Endodermal cell (in vitro differentiated cells): ENCODE measurements around the gene RTF2. TPM values are rescaled to one million over a fixed set of nuclear protein-coding genes. Genes with fewer than 3 reads are reported as not detected.

Source experiments
- DNase-seq: peaks from one replicate; pipeline ENCODE4 v3.0.0-alpha.2; 2017
- H3K27ac ChIP-seq: 2 replicates; pipeline ENCODE4 v1.5.1; 2013; ENCODE audit warnings: mild to moderate bottlenecking, low read depth, low read length, moderate library complexity
- H3K27me3 ChIP-seq: 2 replicates; pipeline ENCODE4 v1.6.1; 2013; ENCODE audit warnings: mild to moderate bottlenecking, low read length, moderate library complexity; ENCODE audit not compliant: insufficient read depth, control insufficient read depth, poor library complexity, severe bottlenecking
- H3K36me3 ChIP-seq: 2 replicates; pipeline ENCODE4 v1.7.0; 2013; ENCODE audit warnings: mild to moderate bottlenecking, low read length, moderate library complexity; ENCODE audit not compliant: control insufficient read depth, insufficient read depth
- H3K4me1 ChIP-seq: one replicate; pipeline ENCODE4 v1.7.0; 2013; ENCODE audit warnings: low read length; ENCODE audit not compliant: control insufficient read depth, insufficient read depth
- H3K4me3 ChIP-seq: 2 replicates; pipeline ENCODE4 v1.5.1; 2013; ENCODE audit warnings: mild to moderate bottlenecking, low read length, moderate library complexity
- H3K9ac ChIP-seq: 2 replicates; pipeline ENCODE4 v1.6.1; 2013; ENCODE audit warnings: mild to moderate bottlenecking, low read length, moderate library complexity; ENCODE audit not compliant: poor library complexity, severe bottlenecking; ENCODE audit errors: extremely low read depth
- H3K9me3 ChIP-seq: 2 replicates; pipeline ENCODE4 v1.6.1; 2013; ENCODE audit warnings: mild to moderate bottlenecking, low read length, moderate library complexity; ENCODE audit not compliant: control insufficient read depth
- H3K27ac Mint-ChIP-seq: 2 replicates; pipeline ENCODE4 v1.8.0; 2020; ENCODE audit warnings: mixed read lengths
- H3K27me3 Mint-ChIP-seq: 2 replicates; pipeline ENCODE4 v1.8.0; 2021; ENCODE audit warnings: mild to moderate bottlenecking, mixed read lengths; ENCODE audit not compliant: insufficient read depth
- H3K36me3 Mint-ChIP-seq: 2 replicates; pipeline ENCODE4 v1.8.0; 2020; ENCODE audit warnings: low read depth, mixed read lengths
- H3K4me1 Mint-ChIP-seq: 2 replicates; pipeline ENCODE4 v1.8.0; 2020; ENCODE audit warnings: mixed read lengths
- H3K4me3 Mint-ChIP-seq: 2 replicates; pipeline ENCODE4 v1.8.0; 2020; ENCODE audit warnings: mild to moderate bottlenecking, moderate library complexity, mixed read lengths
- H3K9me3 Mint-ChIP-seq: 2 replicates; pipeline ENCODE4 v1.8.0; 2020; ENCODE audit warnings: mild to moderate bottlenecking, mixed read lengths
- WGBS, 2 experiments: methylation state at CpG; one replicate each; pipeline versions ENCODE4 v1.1.5 to v1.1.7; 2013; ENCODE audit warnings: missing lambda C conversion rate in 2 of 2, mixed read lengths in 1 of 2; ENCODE audit not compliant: insufficient coverage in 1 of 2, insufficient read length in 1 of 2; 5-methylcytosine and 5-hydroxymethylcytosine counted together
- total RNA-seq, 2 donors: library from RNA; stranded (reverse); fragmentation: NEBNext Ultra II Directional in 1 of 2; extraction: Animal tissue kit (Norgen Biotek cat#: 25700) in 1 of 2; gene quantifications; 2 replicates in 1 of 2; 3 replicates in 1 of 2; pipeline ENCODE4 v1.2.1, GENCODE V29; 2021
- TF ChIP-seq, protein P1 (sequence below): fragments of 200-600 bp; sonication (generic); conservative IDR thresholded peaks from 2 replicates; pipeline ENCODE4 v1.5.0; 2021; ENCODE audit warnings: antibody characterized with exemption, mild to moderate bottlenecking

RTF2 gene
- total RNA-seq, 2 donors from 2014 or later, result 63.0 to 65.1 TPM

DNA sequence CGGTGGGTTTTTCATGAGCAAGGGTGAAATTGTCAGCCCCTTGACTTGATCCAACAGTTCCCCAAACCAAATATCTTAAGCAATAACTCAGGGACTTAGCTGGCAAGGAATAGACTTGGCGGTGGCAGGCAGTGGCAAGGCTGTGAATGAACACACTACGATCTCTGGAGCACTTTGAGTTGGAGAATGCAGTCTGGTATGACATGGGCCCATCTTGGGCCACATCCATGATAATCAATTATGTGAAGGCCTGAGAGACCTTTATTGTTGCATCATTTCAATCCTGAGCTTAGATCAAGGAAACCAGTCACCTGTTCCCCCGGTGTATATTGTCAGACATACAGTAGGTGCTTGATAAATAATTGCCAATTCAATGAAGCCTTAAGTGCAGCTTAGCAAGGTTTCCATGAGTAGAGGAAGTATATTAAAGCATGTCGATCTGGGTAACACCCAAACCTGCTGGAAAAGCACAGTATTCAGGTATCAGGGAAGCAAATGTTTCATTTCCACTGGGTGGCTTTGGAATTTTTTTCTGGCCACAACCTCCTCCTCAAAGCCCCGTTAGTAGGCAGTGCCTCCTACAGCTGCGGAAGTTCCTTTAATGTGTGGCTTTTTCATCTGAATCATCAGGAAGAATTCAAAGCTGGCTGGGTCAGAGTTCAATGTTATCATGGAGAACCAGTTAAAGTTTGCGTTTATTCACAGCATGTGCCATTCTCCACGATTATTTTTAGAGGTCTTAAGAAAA lies 46.2 kb upstream of the RTF2 start:
- no peak overlapping the region for H3K4me3 ChIP-seq
- H3K36me3 ChIP-seq, result no peaks in the 10 kb centered on the region
- WGBS, 2 experiments, result 60% methylated on average over 6 to 9 of the region's 9 CpGs
- Mint-ChIP-seq H3K36me3 (no peaks in the 10 kb centered on the region), H3K4me1 (no peaks in the 10 kb centered on the region), H3K9me3 (no peaks in the 10 kb centered on the region), H3K27me3 (peaks cover 40% of the 10 kb centered on the region), H3K4me3 (no peak overlapping the region), H3K27ac (no peak overlapping the region)
- DNase-seq, result no peak
- no peaks in the 10 kb centered on the region for H3K9me3 ChIP-seq
- TF ChIP-seq, protein P1, sequence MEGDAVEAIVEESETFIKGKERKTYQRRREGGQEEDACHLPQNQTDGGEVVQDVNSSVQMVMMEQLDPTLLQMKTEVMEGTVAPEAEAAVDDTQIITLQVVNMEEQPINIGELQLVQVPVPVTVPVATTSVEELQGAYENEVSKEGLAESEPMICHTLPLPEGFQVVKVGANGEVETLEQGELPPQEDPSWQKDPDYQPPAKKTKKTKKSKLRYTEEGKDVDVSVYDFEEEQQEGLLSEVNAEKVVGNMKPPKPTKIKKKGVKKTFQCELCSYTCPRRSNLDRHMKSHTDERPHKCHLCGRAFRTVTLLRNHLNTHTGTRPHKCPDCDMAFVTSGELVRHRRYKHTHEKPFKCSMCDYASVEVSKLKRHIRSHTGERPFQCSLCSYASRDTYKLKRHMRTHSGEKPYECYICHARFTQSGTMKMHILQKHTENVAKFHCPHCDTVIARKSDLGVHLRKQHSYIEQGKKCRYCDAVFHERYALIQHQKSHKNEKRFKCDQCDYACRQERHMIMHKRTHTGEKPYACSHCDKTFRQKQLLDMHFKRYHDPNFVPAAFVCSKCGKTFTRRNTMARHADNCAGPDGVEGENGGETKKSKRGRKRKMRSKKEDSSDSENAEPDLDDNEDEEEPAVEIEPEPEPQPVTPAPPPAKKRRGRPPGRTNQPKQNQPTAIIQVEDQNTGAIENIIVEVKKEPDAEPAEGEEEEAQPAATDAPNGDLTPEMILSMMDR, result no peak
- no peak overlapping the region for H3K9ac ChIP-seq
- no peak overlapping the region for H3K27ac ChIP-seq
- H3K27me3 ChIP-seq, result no peaks in the 10 kb centered on the region
- H3K4me1 ChIP-seq, result no peaks in the 10 kb centered on the region

DNA sequence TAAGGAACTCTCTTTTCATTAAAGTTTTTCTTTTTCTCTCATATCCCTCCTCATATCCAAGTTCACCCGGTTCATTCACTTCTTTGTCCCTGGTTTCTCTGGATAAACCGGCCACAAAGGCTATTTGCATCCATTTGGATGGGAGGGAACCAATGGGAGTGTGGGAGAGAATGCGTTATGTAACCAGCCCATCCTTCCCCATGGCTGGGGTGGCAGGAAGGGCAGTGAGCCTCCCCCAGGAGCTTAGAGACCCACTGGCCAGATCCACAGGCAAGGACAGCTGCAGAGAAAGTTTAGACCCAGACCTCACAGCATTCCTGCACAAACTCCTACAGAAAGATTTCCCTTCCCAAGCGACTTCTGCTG lies 45.6 kb upstream of the RTF2 start:
- no peaks in the 10 kb centered on the region for H3K36me3 Mint-ChIP-seq
- no peaks in the 10 kb centered on the region for H3K4me1 Mint-ChIP-seq
- TF ChIP-seq, protein P1, result no peak
- peaks cover 45% of the 10 kb centered on the region for H3K27me3 Mint-ChIP-seq
- H3K27ac ChIP-seq, result no peak overlapping the region
- H3K9ac ChIP-seq, result no peak overlapping the region
- WGBS, 2 experiments, result 43 to 70% methylated on average over 2 to 3 of the region's 4 CpGs
- no peaks in the 10 kb centered on the region for H3K36me3 ChIP-seq
- no peak overlapping the region for H3K4me3 ChIP-seq
- no peak overlapping the region for H3K4me3 Mint-ChIP-seq
- H3K4me1 ChIP-seq, result no peaks in the 10 kb centered on the region
- no peaks in the 10 kb centered on the region for H3K9me3 Mint-ChIP-seq
- DNase-seq, result no peak
- no peaks in the 10 kb centered on the region for H3K27me3 ChIP-seq
- no peaks in the 10 kb centered on the region for H3K9me3 ChIP-seq
- no peak overlapping the region for H3K27ac Mint-ChIP-seq

DNA sequence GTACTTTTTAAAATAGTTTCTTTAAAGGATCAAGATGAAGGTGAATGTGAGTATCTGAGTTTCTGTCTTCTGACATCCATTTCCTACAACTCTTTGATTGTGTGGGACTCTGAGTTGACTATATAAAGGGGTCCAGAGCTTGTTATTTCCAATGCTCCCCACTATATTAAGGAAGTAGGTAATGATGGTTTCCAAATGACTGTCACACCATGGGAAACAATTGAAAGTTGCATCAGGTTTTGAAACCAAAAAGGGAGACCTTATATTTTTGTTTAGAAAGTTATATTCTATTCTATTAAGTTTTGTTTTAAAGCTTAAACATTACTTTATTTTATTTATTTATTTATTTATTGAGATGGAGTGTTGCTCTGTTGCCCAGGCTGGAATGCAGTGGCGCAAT lies 45.2 kb upstream of the RTF2 start:
- H3K9me3 Mint-ChIP-seq, result no peaks in the 10 kb centered on the region
- no peaks in the 10 kb centered on the region for H3K27me3 ChIP-seq
- H3K9ac ChIP-seq, result no peak overlapping the region
- no peak overlapping the region for H3K4me3 Mint-ChIP-seq
- 100% methylated on average over 1 of the region's 1 CpG; no CpG with 5 or more reads in 1 of the 2 experiments for WGBS, 2 experiments
- H3K27me3 Mint-ChIP-seq, result peaks cover 45% of the 10 kb centered on the region
- H3K27ac Mint-ChIP-seq, result no peak overlapping the region
- no peak overlapping the region for H3K4me3 ChIP-seq
- H3K27ac ChIP-seq, result no peak overlapping the region
- no peaks in the 10 kb centered on the region for H3K36me3 ChIP-seq
- H3K9me3 ChIP-seq, result no peaks in the 10 kb centered on the region
- H3K36me3 Mint-ChIP-seq, result no peaks in the 10 kb centered on the region
- no peak for DNase-seq
- H3K4me1 ChIP-seq, result no peaks in the 10 kb centered on the region
- TF ChIP-seq, protein P1, result no peak
- no peaks in the 10 kb centered on the region for H3K4me1 Mint-ChIP-seq
